HEK293 (cell line): ENCODE results near the gene NRP1.

ENCODE experiments used
- CTCF ChIA-PET: fragments of 350-600 bp; formaldehyde crosslinking; extraction: SDS; loops from one replicate; lab custom pipeline; 2021; ENCODE audit warnings: antibody characterized with exemption; lab: Yijun Ruan, JAX
- POLR2A ChIA-PET: fragments of 300-600 bp; formaldehyde crosslinking; extraction: SDS; loops from one replicate; lab custom pipeline; 2020; ENCODE audit warnings: antibody characterized with exemption, inconsistent platforms; lab: Yijun Ruan, JAX
- H3K27ac ChIP-seq: fragments of 200-500 bp; sonication (Bioruptor generic); 2 replicates; pipeline ENCODE4 v1.5.1; 2014; ENCODE audit warnings: low read depth, low read length, control low read depth, inconsistent platforms; ENCODE audit errors: extremely low read depth
- H3K36me3 ChIP-seq, 2 experiments: fragments of 200-500 bp in 1 of 2; sonication (Bioruptor generic) in 1 of 2; 1 replicate in 1 of 2; 2 replicates in 1 of 2; pipeline ENCODE4 v1.5.1; 2014 to 2017; ENCODE audit warnings: inconsistent platforms in 2 of 2, low read length in 2 of 2; ENCODE audit not compliant: control insufficient read depth in 2 of 2, insufficient read depth in 1 of 2
- H3K4me1 ChIP-seq: fragments of 200-500 bp; sonication (Bioruptor generic); 2 replicates; pipeline ENCODE4 v1.5.1; 2014; ENCODE audit warnings: mild to moderate bottlenecking, low read length, inconsistent platforms; ENCODE audit not compliant: control insufficient read depth, insufficient read depth
- H3K4me3 ChIP-seq: 2 replicates; pipeline ENCODE4 v1.5.1; 2011; ENCODE audit warnings: low read depth, mild to moderate bottlenecking, control low read depth, low read length, moderate library complexity
- H3K9me3 ChIP-seq: fragments of 200-500 bp; sonication (Bioruptor generic); 2 replicates; pipeline ENCODE4 v1.5.1; 2014; ENCODE audit warnings: low read depth, low read length, inconsistent platforms; ENCODE audit not compliant: control insufficient read depth, insufficient read depth
- CTCF ChIP-seq: fragments of 450-650 bp; formaldehyde crosslinking; IDR thresholded peaks from 2 replicates; pipeline ENCODE4 v1.5.1; 2016; ENCODE audit warnings: missing biosample characterization, missing genetic modification characterization
- INSM2 ChIP-seq: fragments of 450-650 bp; formaldehyde crosslinking; IDR thresholded peaks from 2 replicates; pipeline ENCODE4 v1.5.1; 2016; ENCODE audit warnings: missing biosample characterization, missing genetic modification characterization
- SCRT1 ChIP-seq: fragments of 450-650 bp; formaldehyde crosslinking; IDR thresholded peaks from 2 replicates; pipeline ENCODE4 v1.5.1; 2016; ENCODE audit warnings: missing biosample characterization, missing genetic modification characterization, borderline replicate concordance
- SP7 ChIP-seq: fragments of 450-650 bp; formaldehyde crosslinking; IDR thresholded peaks from 2 replicates; pipeline ENCODE4 v1.5.1; 2016; ENCODE audit warnings: missing biosample characterization, missing genetic modification characterization
- ZBTB10 ChIP-seq: fragments of 450-650 bp; formaldehyde crosslinking; IDR thresholded peaks from 2 replicates; pipeline ENCODE4 v1.5.1; 2016; ENCODE audit warnings: missing biosample characterization, missing genetic modification characterization
- ZIC2 ChIP-seq: fragments of 450-650 bp; formaldehyde crosslinking; IDR thresholded peaks from 2 replicates; pipeline ENCODE4 v1.5.1; 2016; ENCODE audit warnings: missing biosample characterization, missing genetic modification characterization
- ZNF138 ChIP-seq: fragments of 450-650 bp; formaldehyde crosslinking; IDR thresholded peaks from 2 replicates; pipeline ENCODE4 v1.5.1; 2016; ENCODE audit warnings: missing biosample characterization, missing genetic modification characterization, borderline replicate concordance
- ZNF155 ChIP-seq: fragments of 450-650 bp; formaldehyde crosslinking; IDR thresholded peaks from 2 replicates; pipeline ENCODE4 v1.5.1; 2016; ENCODE audit warnings: missing biosample characterization, missing genetic modification characterization
- ZNF292 ChIP-seq: fragments of 450-650 bp; formaldehyde crosslinking; IDR thresholded peaks from 2 replicates; pipeline ENCODE4 v1.5.1; 2016; ENCODE audit warnings: low read depth, missing biosample characterization, missing genetic modification characterization, borderline replicate concordance
- ZNF341 ChIP-seq: fragments of 450-650 bp; formaldehyde crosslinking; IDR thresholded peaks from 2 replicates; pipeline ENCODE4; 2016; ENCODE audit warnings: low read depth, missing biosample characterization, missing genetic modification characterization
- ZNF398 ChIP-seq: fragments of 450-650 bp; formaldehyde crosslinking; IDR thresholded peaks from 2 replicates; pipeline ENCODE4 v1.5.1; 2017; ENCODE audit warnings: missing biosample characterization, missing genetic modification characterization
- ZNF404 ChIP-seq: fragments of 450-650 bp; formaldehyde crosslinking; IDR thresholded peaks from 2 replicates; pipeline ENCODE4 v1.5.1; 2017; ENCODE audit warnings: missing biosample characterization, missing genetic modification characterization
- ZNF558 ChIP-seq: fragments of 450-650 bp; formaldehyde crosslinking; IDR thresholded peaks from 2 replicates; pipeline ENCODE4 v1.5.1; 2016; ENCODE audit warnings: missing biosample characterization, missing genetic modification characterization
- ZNF626 ChIP-seq: fragments of 450-650 bp; sonication (Bioruptor Pico); formaldehyde crosslinking; IDR thresholded peaks from 2 replicates; pipeline ENCODE4 v1.5.1; 2018; ENCODE audit warnings: missing biosample characterization, missing genetic modification characterization, inconsistent platforms
- ZSCAN18 ChIP-seq: fragments of 450-650 bp; formaldehyde crosslinking; IDR thresholded peaks from 2 replicates; pipeline ENCODE4 v1.5.1; 2016; ENCODE audit warnings: missing biosample characterization, missing genetic modification characterization

NRP1 gene

GRCh38 chr10:33152750-33153149, 181.7 kb downstream of the NRP1 start:
- POLR2A ChIA-PET: no interaction called here

More at GRCh38 chr10:33152750-33153149, 181.7 kb downstream of the NRP1 start:
- Histone ChIP-seq H3K9me3 (no peaks in the 10 kb centered on the region), H3K36me3 (no peaks in the 10 kb centered on the region), H3K4me1 (no peaks in the 10 kb centered on the region)
- CTCF ChIA-PET: interaction anchor here (0.6 to 1.7 kb wide), 3 partner anchors 37 to 137 kb away, joined by 3 to 9 read pairs (median 3); no protein-coding TSS in a partner anchor
- TF ChIP-seq ZNF138 (tag by site-specific recombination) (no peak), CTCF (no peak), ZNF558 (no peak), ZNF404 (tag by site-specific recombination) (no peak), ZNF155 (tag by site-specific recombination) (no peak), ZNF626 (tag by site-specific recombination) (no peak), ZBTB10 (tag by site-specific recombination) (no peak), ZNF398 (tag by site-specific recombination) (no peak), SCRT1 (tag by site-specific recombination) (no peak), ZNF292 (no peak), SP7 (no peak), INSM2 (tag by site-specific recombination) (no peak), ZSCAN18 (tag by site-specific recombination) (no peak), ZIC2 (no peak), ZNF341 (tag by site-specific recombination) (no peak)
- TF ChIP-seq, all 188 proteins: peak for 0
- Histone ChIP-seq H3K27ac (no peak overlapping the region), H3K4me3 (no peak overlapping the region)
